GM18508 (cell line): ENCODE data around the gene CRNKL1.
"Not testable (repeated sequence)": the region's sequence is repeated elsewhere in the genome, so short reads cannot be mapped to it uniquely, and the experiment has no call there.

Source experiments
- ATAC-seq: cut with Tn5 transposase; IDR thresholded peaks from one replicate; pipeline ENCODE4 v1.9.1; 2021; ENCODE audit warnings: moderate number of reproducible peaks; ENCODE audit not compliant: insufficient read depth, unreplicated experiment

CRNKL1 gene

GRCh38 chr20:20010639-20011500 is 41.4 kb downstream of the CRNKL1 start:
- ATAC-seq, result no peak

- no peak for ATAC-seq
Measured at GRCh38 chr20:20009784-20010253, 42.4 kb downstream of the CRNKL1 start.

- ATAC-seq, result no peak
Measured at GRCh38 chr20:20005342-20005741, 46.9 kb downstream of the CRNKL1 start.

- ATAC-seq, result not testable (repeated sequence)
Measured at GRCh38 chr20:20003955-20004322, 48.3 kb downstream of the CRNKL1 start.

GRCh38 chr20:20003031-20003954 is 49.0 kb downstream of the CRNKL1 start:
- no peak for ATAC-seq

- ATAC-seq, result no peak
Measured at GRCh38 chr20:20002101-20002998, 49.9 kb downstream of the CRNKL1 start.

GRCh38 chr20:20000211-20000968 is 51.9 kb downstream of the CRNKL1 start:
- ATAC-seq, result no peak

- no peak for ATAC-seq
Measured at GRCh38 chr20:19998990-19999705, 53.1 kb downstream of the CRNKL1 start.

GRCh38 chr20:19996917-19997316 is 55.3 kb downstream of the CRNKL1 start:
- no peak for ATAC-seq

GRCh38 chr20:19996222-19996621 is 56.0 kb downstream of the CRNKL1 start:
- no peak for ATAC-seq

GRCh38 chr20:19995220-19995863 is 56.9 kb downstream of the CRNKL1 start:
- ATAC-seq, result no peak

GRCh38 chr20:19993958-19994669 is 58.2 kb downstream of the CRNKL1 start:
- ATAC-seq, result no peak

- no peak for ATAC-seq
Measured at GRCh38 chr20:19992996-19993908, 59.0 kb downstream of the CRNKL1 start.

- no peak for ATAC-seq
Measured at GRCh38 chr20:19991854-19992253, 60.4 kb downstream of the CRNKL1 start.

- no peak for ATAC-seq
Measured at GRCh38 chr20:19991308-19991707, 61.0 kb downstream of the CRNKL1 start.

- ATAC-seq, result no peak
Measured at GRCh38 chr20:19990850-19991249, 61.4 kb downstream of the CRNKL1 start.

- ATAC-seq, result no peak
Measured at GRCh38 chr20:19987046-19987445, 65.2 kb downstream of the CRNKL1 start.
